Measurements from ENCODE around the gene SRSF10. TPM values are rescaled to one million over a fixed set of nuclear protein-coding genes. Genes with fewer than 3 reads are reported as not detected.

SRSF10 gene
- total and polyA plus RNA-seq, 9 of the 15 experiments (the other 6 are each of a cell fraction or from before 2014, with no cell fraction given) = 154 to 264 (median 205) TPM

DNA sequence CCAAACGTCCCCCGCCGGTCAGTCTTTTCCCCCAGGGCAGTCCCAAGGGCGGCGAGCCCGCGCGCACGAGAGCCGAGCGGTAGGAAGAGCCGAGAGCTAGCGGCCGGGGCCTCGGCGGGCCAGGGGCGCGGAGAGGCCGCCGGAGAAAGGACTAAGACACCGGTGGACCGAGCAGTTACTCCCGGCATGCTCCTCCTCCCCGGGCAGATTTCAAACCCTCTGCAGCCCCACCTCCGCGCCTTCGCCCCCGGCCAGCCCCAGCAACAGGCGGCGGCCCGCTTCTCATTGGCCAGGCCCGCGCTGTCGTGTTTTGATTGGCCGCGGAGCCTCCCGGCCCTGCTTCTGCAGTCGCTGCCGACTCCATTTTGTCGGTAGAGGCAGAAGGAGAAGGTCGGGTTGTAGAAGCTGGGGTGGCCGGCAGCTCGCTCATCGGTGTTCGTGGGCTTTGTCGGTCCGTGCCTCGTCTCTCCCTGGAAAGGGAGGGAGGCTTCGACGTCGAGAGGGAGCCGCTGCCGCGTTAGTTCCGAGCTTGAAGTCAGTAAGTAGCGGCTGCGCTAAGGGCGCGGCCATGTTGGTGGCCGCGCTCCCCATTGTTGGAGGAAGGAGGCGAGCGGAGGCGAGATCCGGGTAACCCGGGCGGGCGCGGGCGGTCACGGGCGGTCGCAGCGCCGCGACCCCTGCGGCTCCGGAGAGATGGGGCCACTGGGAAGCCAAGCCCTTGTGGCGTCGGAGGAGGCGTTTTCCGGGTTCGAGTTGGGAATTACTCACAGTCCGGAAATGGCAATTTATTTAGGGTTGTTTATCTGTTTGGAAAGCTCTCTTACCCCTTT is 20.5 kb downstream of the SRSF10 start, which contains the start of gene PNRC2 (continued):
- TF ChIP-seq TARDBP (IDR thresholded peaks at IDR 0.05) = no peak; the same call in 1 of the 2 replicates
- no peak for TF ChIP-seq NFIX (CRISPR knock-in tag; IDR thresholded peaks at IDR 0.05; ENCODE audit: low read depth)
- TF ChIP-seq TCF7 (IDR thresholded peaks at IDR 0.05; ENCODE audit: borderline replicate concordance) = no peak
- no peak for TF ChIP-seq TCF3 (CRISPR knock-in tag; IDR thresholded peaks at IDR 0.05)
- peak; percentile 66 for TF ChIP-seq MYC (IDR thresholded peaks at IDR 0.05; ENCODE audit: low read depth, low read length)
- TF ChIP-seq MYC (CRISPR knock-in tag; IDR thresholded peaks at IDR 0.05; ENCODE audit: borderline replicate concordance, low read depth) = peak; percentile 80; the same call in 1 of the 2 replicates
- TF ChIP-seq, protein P1, sequence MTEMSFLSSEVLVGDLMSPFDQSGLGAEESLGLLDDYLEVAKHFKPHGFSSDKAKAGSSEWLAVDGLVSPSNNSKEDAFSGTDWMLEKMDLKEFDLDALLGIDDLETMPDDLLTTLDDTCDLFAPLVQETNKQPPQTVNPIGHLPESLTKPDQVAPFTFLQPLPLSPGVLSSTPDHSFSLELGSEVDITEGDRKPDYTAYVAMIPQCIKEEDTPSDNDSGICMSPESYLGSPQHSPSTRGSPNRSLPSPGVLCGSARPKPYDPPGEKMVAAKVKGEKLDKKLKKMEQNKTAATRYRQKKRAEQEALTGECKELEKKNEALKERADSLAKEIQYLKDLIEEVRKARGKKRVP (CRISPR knock-in tag; IDR thresholded peaks at IDR 0.05) = no peak
- TF ChIP-seq ZNF780A (CRISPR knock-in tag; IDR thresholded peaks at IDR 0.05) = no peak
- no peak for TF ChIP-seq JUND (IDR thresholded peaks at IDR 0.05; ENCODE audit: borderline replicate concordance, low read depth, low read length)
- no peak; the same call in 2 of the 3 replicates for TF ChIP-seq JUND (tag; IDR thresholded peaks at IDR 0.05; ENCODE audit: borderline replicate concordance, low read depth, low read length)
- TF ChIP-seq EHMT2 (IDR thresholded peaks at IDR 0.05) = no peak
- no peak for TF ChIP-seq ZNF217 (CRISPR knock-in tag; IDR thresholded peaks at IDR 0.05)
- no peak for TF ChIP-seq HSF4 (CRISPR knock-in tag; IDR thresholded peaks at IDR 0.05; ENCODE audit: borderline replicate concordance)
- TF ChIP-seq SRSF7 (optimal IDR thresholded peaks at IDR 0.05; ENCODE audit: low read depth, low read length) = no peak
- TF ChIP-seq, protein P2, sequence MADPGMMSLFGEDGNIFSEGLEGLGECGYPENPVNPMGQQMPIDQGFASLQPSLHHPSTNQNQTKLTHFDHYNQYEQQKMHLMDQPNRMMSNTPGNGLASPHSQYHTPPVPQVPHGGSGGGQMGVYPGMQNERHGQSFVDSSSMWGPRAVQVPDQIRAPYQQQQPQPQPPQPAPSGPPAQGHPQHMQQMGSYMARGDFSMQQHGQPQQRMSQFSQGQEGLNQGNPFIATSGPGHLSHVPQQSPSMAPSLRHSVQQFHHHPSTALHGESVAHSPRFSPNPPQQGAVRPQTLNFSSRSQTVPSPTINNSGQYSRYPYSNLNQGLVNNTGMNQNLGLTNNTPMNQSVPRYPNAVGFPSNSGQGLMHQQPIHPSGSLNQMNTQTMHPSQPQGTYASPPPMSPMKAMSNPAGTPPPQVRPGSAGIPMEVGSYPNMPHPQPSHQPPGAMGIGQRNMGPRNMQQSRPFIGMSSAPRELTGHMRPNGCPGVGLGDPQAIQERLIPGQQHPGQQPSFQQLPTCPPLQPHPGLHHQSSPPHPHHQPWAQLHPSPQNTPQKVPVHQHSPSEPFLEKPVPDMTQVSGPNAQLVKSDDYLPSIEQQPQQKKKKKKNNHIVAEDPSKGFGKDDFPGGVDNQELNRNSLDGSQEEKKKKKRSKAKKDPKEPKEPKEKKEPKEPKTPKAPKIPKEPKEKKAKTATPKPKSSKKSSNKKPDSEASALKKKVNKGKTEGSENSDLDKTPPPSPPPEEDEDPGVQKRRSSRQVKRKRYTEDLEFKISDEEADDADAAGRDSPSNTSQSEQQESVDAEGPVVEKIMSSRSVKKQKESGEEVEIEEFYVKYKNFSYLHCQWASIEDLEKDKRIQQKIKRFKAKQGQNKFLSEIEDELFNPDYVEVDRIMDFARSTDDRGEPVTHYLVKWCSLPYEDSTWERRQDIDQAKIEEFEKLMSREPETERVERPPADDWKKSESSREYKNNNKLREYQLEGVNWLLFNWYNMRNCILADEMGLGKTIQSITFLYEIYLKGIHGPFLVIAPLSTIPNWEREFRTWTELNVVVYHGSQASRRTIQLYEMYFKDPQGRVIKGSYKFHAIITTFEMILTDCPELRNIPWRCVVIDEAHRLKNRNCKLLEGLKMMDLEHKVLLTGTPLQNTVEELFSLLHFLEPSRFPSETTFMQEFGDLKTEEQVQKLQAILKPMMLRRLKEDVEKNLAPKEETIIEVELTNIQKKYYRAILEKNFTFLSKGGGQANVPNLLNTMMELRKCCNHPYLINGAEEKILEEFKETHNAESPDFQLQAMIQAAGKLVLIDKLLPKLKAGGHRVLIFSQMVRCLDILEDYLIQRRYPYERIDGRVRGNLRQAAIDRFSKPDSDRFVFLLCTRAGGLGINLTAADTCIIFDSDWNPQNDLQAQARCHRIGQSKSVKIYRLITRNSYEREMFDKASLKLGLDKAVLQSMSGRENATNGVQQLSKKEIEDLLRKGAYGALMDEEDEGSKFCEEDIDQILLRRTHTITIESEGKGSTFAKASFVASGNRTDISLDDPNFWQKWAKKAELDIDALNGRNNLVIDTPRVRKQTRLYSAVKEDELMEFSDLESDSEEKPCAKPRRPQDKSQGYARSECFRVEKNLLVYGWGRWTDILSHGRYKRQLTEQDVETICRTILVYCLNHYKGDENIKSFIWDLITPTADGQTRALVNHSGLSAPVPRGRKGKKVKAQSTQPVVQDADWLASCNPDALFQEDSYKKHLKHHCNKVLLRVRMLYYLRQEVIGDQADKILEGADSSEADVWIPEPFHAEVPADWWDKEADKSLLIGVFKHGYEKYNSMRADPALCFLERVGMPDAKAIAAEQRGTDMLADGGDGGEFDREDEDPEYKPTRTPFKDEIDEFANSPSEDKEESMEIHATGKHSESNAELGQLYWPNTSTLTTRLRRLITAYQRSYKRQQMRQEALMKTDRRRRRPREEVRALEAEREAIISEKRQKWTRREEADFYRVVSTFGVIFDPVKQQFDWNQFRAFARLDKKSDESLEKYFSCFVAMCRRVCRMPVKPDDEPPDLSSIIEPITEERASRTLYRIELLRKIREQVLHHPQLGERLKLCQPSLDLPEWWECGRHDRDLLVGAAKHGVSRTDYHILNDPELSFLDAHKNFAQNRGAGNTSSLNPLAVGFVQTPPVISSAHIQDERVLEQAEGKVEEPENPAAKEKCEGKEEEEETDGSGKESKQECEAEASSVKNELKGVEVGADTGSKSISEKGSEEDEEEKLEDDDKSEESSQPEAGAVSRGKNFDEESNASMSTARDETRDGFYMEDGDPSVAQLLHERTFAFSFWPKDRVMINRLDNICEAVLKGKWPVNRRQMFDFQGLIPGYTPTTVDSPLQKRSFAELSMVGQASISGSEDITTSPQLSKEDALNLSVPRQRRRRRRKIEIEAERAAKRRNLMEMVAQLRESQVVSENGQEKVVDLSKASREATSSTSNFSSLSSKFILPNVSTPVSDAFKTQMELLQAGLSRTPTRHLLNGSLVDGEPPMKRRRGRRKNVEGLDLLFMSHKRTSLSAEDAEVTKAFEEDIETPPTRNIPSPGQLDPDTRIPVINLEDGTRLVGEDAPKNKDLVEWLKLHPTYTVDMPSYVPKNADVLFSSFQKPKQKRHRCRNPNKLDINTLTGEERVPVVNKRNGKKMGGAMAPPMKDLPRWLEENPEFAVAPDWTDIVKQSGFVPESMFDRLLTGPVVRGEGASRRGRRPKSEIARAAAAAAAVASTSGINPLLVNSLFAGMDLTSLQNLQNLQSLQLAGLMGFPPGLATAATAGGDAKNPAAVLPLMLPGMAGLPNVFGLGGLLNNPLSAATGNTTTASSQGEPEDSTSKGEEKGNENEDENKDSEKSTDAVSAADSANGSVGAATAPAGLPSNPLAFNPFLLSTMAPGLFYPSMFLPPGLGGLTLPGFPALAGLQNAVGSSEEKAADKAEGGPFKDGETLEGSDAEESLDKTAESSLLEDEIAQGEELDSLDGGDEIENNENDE (IDR thresholded peaks at IDR 0.05; ENCODE audit: low read depth, low read length) = no peak
- no peak for TF ChIP-seq ZNF717 (CRISPR knock-in tag; IDR thresholded peaks at IDR 0.05)
- peak; percentile 81 for TF ChIP-seq HNRNPLL (IDR thresholded peaks at IDR 0.05; ENCODE audit: low read depth, low read length, poor library complexity, severe bottlenecking)

Data from K562 (cell line).